Measurements from ENCODE around the gene CCK. TPM values are rescaled to one million over a fixed set of nuclear protein-coding genes. Genes with fewer than 3 reads are reported as not detected.

Gene CCK
- polyA plus RNA-seq, 1 donor (not counting 4 experiments of a cell fraction or from before 2014, with no cell fraction given), result 8.2 TPM

GRCh38 chr3:42262525-42262924, 3.5 kb downstream of the CCK start:
- Histone ChIP-seq H3K79me2 (ENCODE audit: control insufficient read depth, insufficient read depth, low read length) (no peaks in the 10 kb centered on the region), H3K9me1 (ENCODE audit: control insufficient read depth, extremely low read depth, insufficient read depth, low read length) (no peaks in the 10 kb centered on the region), H3K9me3 (ENCODE audit: control insufficient read depth, low read depth, low read length) (peaks cover 2% of the 10 kb centered on the region), H3K27me3 (ENCODE audit: control insufficient read depth, extremely low read depth, insufficient read depth, low read length) (peaks cover 25% of the 10 kb centered on the region), H3K4me2 (ENCODE audit: control insufficient read depth, extremely low read depth, insufficient read depth, low read depth, low read length) (peak overlapping the region; percentile 83), H2AFZ (ENCODE audit: control insufficient read depth, low read length) (no peak overlapping the region), H3K4me1 (ENCODE audit: control insufficient read depth, extremely low read depth, insufficient read depth, low read length) (peaks cover 33% of the 10 kb centered on the region), H3K4me3 (ENCODE audit: control insufficient read depth in 2 of 3, extremely low read depth in 1 of 3, insufficient read depth in 2 of 3, low read depth in 1 of 3, low read length in 3 of 3) (no peak overlapping the region), H3K36me3 (ENCODE audit: control insufficient read depth in 2 of 2, extremely low read depth in 1 of 2, insufficient read depth in 2 of 2, low read length in 2 of 2) (no peaks in the 10 kb centered on the region), H3K9ac (ENCODE audit: control insufficient read depth, extremely low read depth, insufficient read depth, low read length) (no peak overlapping the region), H3K27ac (ENCODE audit: control insufficient read depth, insufficient read depth, low read length) (peak overlapping the region; percentile 0), H4K20me1 (ENCODE audit: control insufficient read depth, extremely low read depth, insufficient read depth, low read length) (no peaks in the 10 kb centered on the region)
- FAIRE-seq, result peak; percentile 95
- peak; percentile 81 for DNase-seq (ENCODE audit: low read depth, low spot score)
- dilution Hi-C loops (cut with MboI; ENCODE audit: extremely low pct_ligation_motif_present, low sequenced_read_pairs), result loop anchor here (25.0 kb wide), 2 partner anchors 100 to 175 kb away; no protein-coding TSS in a partner anchor
- no peak for TF ChIP-seq EZH2 (IDR thresholded peaks at IDR 0.05; ENCODE audit: low read length)
- TF ChIP-seq CTCF (optimal IDR thresholded peaks at IDR 0.05 in 1 of 3, IDR thresholded peaks at IDR 0.05 in 1 of 3, conservative IDR thresholded peaks at IDR 0.05 in 1 of 3; ENCODE audit: extremely low read depth in 1 of 3, insufficient read depth in 2 of 3, low read length in 3 of 3), result no peak

GRCh38 chr3:42257007-42257406, 9.0 kb downstream of the CCK start:
- Histone ChIP-seq H4K20me1 (ENCODE audit: control insufficient read depth, extremely low read depth, insufficient read depth, low read length) (no peaks in the 10 kb centered on the region), H3K27me3 (ENCODE audit: control insufficient read depth, extremely low read depth, insufficient read depth, low read length) (no peaks in the 10 kb centered on the region), H3K4me3 (ENCODE audit: control insufficient read depth in 2 of 3, extremely low read depth in 1 of 3, insufficient read depth in 2 of 3, low read depth in 1 of 3, low read length in 3 of 3) (peak overlapping the region in 2 of 3 experiments; percentile 46 to 48), H3K9me1 (ENCODE audit: control insufficient read depth, extremely low read depth, insufficient read depth, low read length) (no peaks in the 10 kb centered on the region), H3K9me3 (ENCODE audit: control insufficient read depth, low read depth, low read length) (no peaks in the 10 kb centered on the region), H3K9ac (ENCODE audit: control insufficient read depth, extremely low read depth, insufficient read depth, low read length) (peak overlapping the region; percentile 30), H3K4me2 (ENCODE audit: control insufficient read depth, extremely low read depth, insufficient read depth, low read depth, low read length) (peak overlapping the region; percentile 64), H3K79me2 (ENCODE audit: control insufficient read depth, insufficient read depth, low read length) (no peaks in the 10 kb centered on the region), H3K36me3 (ENCODE audit: control insufficient read depth in 2 of 2, extremely low read depth in 1 of 2, insufficient read depth in 2 of 2, low read length in 2 of 2) (no peaks in the 10 kb centered on the region), H3K4me1 (ENCODE audit: control insufficient read depth, extremely low read depth, insufficient read depth, low read length) (peaks cover 41% of the 10 kb centered on the region), H3K27ac (ENCODE audit: control insufficient read depth, insufficient read depth, low read length) (peak overlapping the region; percentile 77), H2AFZ (ENCODE audit: control insufficient read depth, low read length) (peak overlapping the region; percentile 45)
- TF ChIP-seq EZH2 (IDR thresholded peaks at IDR 0.05; ENCODE audit: low read length) (no peak), CTCF (optimal IDR thresholded peaks at IDR 0.05 in 1 of 3, IDR thresholded peaks at IDR 0.05 in 1 of 3, conservative IDR thresholded peaks at IDR 0.05 in 1 of 3; ENCODE audit: extremely low read depth in 1 of 3, insufficient read depth in 2 of 3, low read length in 3 of 3) (no peak)
- dilution Hi-C loops (cut with MboI; ENCODE audit: extremely low pct_ligation_motif_present, low sequenced_read_pairs), result loop anchor here (25.0 kb wide), 2 partner anchors 105 to 180 kb away; no protein-coding TSS in a partner anchor
- FAIRE-seq (peak; percentile 100), DNase-seq (ENCODE audit: low read depth, low spot score) (peak; percentile 73)
